HG03342 (cell line): ENCODE data around the gene PEX7.
"Not testable (repeated sequence)": the region's sequence is repeated elsewhere in the genome, so short reads cannot be mapped to it uniquely, and the experiment has no call there.

ENCODE experiments used
- ATAC-seq: cut with Tn5 transposase; IDR thresholded peaks from one replicate; pipeline ENCODE4 v1.9.1; 2021; ENCODE audit warnings: mild to moderate bottlenecking, moderate library complexity; ENCODE audit not compliant: unreplicated experiment

PEX7 gene

GRCh38 chr6:136790411-136791295 is 31.7 kb upstream of the PEX7 start:
- ATAC-seq = no peak

DNA sequence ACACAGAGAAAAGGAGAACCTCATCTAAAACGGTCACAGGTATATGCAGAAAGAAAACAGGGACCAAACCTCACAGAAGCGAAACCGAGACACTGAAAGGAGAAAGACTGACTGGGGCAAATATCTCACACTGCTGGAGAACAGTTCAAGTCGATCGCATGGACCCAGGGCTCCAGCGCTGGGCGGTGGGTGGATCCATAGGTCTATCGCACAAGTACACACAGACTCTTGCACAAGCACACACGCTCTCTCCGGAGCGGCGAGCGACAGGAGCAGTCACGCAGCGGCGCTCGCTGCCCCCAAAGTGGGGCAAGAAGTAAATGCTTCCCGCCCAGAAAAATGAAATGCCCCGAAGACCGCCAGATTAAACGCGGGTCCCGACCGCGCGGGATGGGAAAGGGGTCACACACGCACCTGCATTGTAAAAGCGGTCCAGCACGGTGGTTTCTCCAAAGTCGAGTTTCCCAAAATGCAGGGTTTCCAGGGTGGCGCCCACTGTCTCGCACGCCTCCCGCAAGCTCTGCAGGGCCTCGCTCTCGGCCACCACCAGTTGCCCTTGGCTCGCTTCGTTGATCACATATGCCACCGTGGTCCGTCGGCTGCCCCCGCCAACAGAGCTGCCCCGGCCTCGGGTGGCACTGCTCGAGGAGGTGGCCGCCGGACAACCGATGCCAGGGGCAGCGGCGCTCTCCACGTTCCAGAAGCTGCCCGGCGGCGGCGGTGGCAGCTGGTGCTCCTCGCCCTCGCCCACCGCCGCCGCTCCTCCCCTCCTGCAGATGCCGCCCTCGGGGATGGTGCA is 30.9 kb upstream of the PEX7 start:
- peak; percentile 29 for ATAC-seq

GRCh38 chr6:136792095-136792409 is 30.3 kb upstream of the PEX7 start:
- no peak for ATAC-seq

- peak; percentile 66 for ATAC-seq
Observed at GRCh38 chr6:136792410-136793262, 29.8 kb upstream of the PEX7 start, which contains the start of gene MAP3K5. Gene MAP3K5 (minus strand): TSS chr6:136792477. CDS start chr6:136792157, 320 bp downstream.

GRCh38 chr6:136793363-136793762 is 29.0 kb upstream of the PEX7 start:
- ATAC-seq = no peak

DNA sequence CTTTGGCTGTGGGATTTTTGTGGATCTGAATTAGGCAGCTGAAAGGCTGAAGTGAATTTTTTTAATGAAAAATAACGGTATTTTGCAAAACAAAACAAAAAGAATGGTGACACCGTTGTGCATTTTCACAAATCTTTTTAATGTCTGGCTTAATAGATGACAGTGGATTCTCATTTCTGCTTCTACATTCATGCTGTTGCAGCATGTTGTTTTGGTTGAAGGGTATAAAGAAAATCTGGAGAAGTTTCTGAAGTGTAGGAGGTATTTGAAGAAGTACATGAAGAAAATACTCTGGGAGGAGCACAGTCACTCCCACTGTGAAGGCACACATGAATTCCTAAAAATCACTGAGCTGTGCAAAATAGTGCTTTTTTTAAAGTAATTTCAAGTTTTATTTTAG is 27.0 kb upstream of the PEX7 start:
- no peak for ATAC-seq

GRCh38 chr6:136795996-136796395 is 26.4 kb upstream of the PEX7 start:
- no peak for ATAC-seq

- no peak for ATAC-seq
Observed at GRCh38 chr6:136798044-136798443, 24.3 kb upstream of the PEX7 start.

DNA sequence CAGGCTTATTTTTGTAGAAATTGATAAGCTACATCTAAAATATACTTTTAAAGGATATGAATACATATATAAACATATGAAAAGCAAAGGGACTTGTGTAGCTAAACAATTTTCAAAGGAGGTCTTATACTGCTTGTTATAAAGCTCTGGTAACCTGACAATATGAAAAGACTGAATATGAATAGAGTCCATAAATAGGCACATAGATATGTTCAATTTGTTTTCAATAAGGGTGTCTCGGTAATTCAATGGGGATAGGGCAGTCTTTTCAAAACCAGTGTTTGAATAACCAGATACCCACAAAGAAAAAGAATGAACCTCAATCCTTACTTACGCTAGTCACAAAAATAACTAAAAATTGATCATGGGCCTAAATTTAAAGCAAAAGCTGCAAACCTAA is 20.8 kb upstream of the PEX7 start:
- no peak for ATAC-seq

DNA sequence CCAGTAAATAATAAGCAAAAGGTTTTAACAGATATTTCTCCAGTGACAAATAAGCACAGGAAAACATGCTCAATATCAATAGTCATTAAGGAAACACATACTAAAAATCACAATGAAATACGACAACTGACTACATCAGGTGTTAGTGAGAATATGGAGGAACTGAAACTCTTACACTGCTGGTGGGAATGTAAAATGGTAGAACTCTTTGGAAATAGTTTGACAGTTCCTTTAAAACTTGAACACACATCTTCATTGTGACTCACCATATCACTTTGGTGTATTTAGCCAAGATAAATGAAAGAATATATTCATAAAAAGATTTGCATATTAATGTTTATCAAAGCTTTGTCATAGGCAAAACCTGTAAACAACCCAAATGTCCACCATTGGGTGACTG is 18.8 kb upstream of the PEX7 start:
- no peak for ATAC-seq

GRCh38 chr6:136809091-136809860 is 13.1 kb upstream of the PEX7 start:
- no peak for ATAC-seq

DNA sequence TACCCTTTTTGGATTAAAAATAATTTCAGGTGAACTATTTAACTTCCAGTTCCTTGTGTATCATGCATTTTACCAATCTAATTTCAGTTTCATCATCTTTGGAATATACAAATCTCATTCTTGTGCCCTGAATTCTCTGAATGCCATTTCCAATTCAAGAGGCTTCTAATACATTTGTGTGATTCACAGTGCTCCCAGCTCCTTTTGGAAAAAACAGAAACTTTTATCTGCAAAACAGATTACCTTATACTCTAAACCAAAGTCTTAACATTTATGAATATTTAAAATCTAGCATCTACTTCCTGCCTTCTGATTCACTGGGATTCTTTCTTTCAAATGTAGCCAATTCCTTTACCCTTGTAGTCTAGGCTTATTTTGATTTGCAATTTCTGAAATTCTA is 11.1 kb upstream of the PEX7 start:
- no peak for ATAC-seq

- no peak for ATAC-seq
Observed at GRCh38 chr6:136812174-136812573, 10.2 kb upstream of the PEX7 start.

GRCh38 chr6:136815608-136816007 is 6.8 kb upstream of the PEX7 start:
- ATAC-seq = not testable (repeated sequence)

DNA sequence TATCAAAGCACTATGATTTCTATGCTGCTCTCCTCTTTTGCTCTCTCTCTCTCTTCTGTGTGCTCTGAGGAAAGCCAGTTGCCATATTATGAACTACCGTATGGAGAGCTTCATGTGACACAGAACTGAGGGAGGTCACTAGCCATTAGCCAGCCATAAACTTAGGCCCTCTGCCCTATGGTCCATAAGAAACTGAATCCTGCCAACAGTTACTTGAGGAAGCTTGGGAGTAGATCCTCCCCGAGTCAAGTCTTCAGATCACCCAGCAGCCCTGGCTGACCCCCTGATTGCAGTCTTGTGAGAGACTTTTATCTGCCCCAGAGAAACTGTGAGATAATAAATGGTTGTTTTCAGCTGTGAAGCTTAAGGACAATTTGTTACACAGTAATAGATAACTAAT is 5.7 kb upstream of the PEX7 start:
- no peak for ATAC-seq

DNA sequence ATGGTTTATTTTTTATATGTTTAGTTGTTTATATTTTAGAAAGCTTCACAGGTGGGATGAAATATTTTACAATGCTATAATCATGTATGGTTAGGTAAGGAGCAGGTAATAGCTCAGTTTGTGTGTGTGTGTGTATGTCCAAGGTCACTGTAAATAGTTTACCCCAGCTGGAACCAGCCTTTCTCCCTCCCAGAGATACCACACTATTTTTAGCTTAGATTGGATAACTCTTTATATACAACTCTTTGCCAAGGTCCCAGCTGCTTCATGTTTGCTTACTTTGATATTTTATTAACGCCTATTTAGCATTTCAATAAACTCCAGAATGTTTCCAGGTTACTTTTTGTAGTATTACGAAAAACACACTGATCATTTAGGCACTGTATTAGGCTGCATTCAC is 1.8 kb upstream of the PEX7 start:
- no peak for ATAC-seq

DNA sequence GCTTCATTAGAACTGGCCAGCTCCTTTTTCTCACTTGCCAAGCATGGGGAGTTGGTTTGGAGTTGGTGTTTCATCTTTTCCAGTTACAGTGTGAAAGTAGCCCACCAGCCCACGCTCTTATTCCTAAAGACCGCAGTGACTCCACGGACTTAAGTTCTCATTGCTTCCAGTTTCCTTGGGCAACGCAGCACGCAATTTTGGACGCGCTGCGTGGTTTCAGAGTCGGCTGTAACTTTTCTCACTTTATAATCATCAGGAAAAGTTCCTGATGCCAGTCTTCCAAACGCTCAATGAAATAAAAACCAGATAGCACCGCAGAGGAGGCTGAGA is 381 bp upstream of the PEX7 start:
- ATAC-seq = peak; percentile 2

- no peak for ATAC-seq
Observed at GRCh38 chr6:136823128-136823660, 802 bp downstream of the PEX7 start.

DNA sequence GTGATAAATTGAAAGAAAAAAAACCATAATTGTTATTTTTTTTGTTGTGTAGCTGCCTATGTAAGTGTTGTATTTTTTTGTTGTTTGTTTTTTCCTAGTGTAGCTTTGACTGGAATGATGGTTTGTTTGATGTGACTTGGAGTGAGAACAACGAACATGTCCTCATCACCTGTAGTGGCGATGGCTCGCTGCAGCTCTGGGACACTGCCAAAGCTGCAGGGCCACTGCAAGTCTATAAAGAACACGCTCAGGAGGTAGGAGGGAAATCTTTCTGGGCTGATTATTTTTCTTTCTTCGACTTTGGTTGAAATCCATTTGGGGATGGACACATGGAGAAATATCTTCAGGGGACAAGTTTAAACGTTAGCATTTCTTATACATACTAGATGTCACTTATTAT is 3.8 kb downstream of the PEX7 start:
- ATAC-seq = no peak

- ATAC-seq = no peak
Observed at GRCh38 chr6:136831873-136832562, 9.6 kb downstream of the PEX7 start.
